Measurements from ENCODE around the gene SERPINB11. TPM values are rescaled to one million over a fixed set of nuclear protein-coding genes. Genes with fewer than 3 reads are reported as not detected.

SERPINB11 gene
- total and polyA plus RNA-seq, 2 donors (not counting 1 experiment from before 2014, with no cell fraction given), result not detected

GRCh38 chr18:63681449-63682340 is 21.1 kb upstream of the SERPINB11 start:
- CTCF ChIA-PET, result no interaction called here
- no CpG with 5 or more reads among the region's 2 CpGs for WGBS (ENCODE audit: insufficient coverage)

More at GRCh38 chr18:63681449-63682340, 21.1 kb upstream of the SERPINB11 start:
- Histone ChIP-seq H3K27me3 (replicated peaks in 1 of 4; ENCODE audit: control extremely low read depth in 1 of 4, control insufficient read depth in 3 of 4, insufficient read depth in 4 of 4, low read length in 3 of 4) (no peaks in the 10 kb centered on the region), H3K4me2 (replicated peaks; ENCODE audit: low read depth, low read length, poor library complexity, severe bottlenecking) (no peak overlapping the region), H3K79me2 (ENCODE audit: control insufficient read depth, insufficient read depth, low read length) (no peaks in the 10 kb centered on the region), H2AFZ (ENCODE audit: insufficient read depth, low read depth, low read length, poor library complexity, severe bottlenecking) (no peak overlapping the region), H3K4me3 (ENCODE audit: control extremely low read depth in 1 of 5, extremely low read depth in 1 of 5, insufficient read depth in 1 of 5, low read depth in 2 of 5, low read length in 4 of 5) (no peak overlapping the region), H3K9me3 (ENCODE audit: control extremely low read depth in 1 of 3, control insufficient read depth in 2 of 3, insufficient read depth in 1 of 3, low read length in 2 of 3) (no peaks in the 10 kb centered on the region), H4K20me1 (ENCODE audit: control insufficient read depth, insufficient read depth, low read length, poor library complexity, severe bottlenecking) (no peaks in the 10 kb centered on the region), H3K9ac (ENCODE audit: low read length) (no peak overlapping the region), H3K4me1 (ENCODE audit: control insufficient read depth in 2 of 2, insufficient read depth in 2 of 2, low read length in 2 of 2) (no peaks in the 10 kb centered on the region), H3K36me3 (replicated peaks in 1 of 2; ENCODE audit: control extremely low read depth in 1 of 2, control insufficient read depth in 1 of 2, extremely low read depth in 1 of 2, insufficient read depth in 2 of 2, low read length in 1 of 2) (no peaks in the 10 kb centered on the region), H3K27ac (ENCODE audit: low read length in 2 of 2) (no peak overlapping the region)
- ATAC-seq (ENCODE audit: low read depth) (no peak), DNase-seq (no peak)
- Mint-ChIP-seq H3K27me3 (peaks cover 20% of the 10 kb centered on the region), H3K4me1 (no peaks in the 10 kb centered on the region), H3K27ac (no peak overlapping the region), H3K9me3 (ENCODE audit: insufficient read depth) (no peaks in the 10 kb centered on the region), H3K4me3 (no peak overlapping the region)
- intact Hi-C loops (cut with micrococcal nuclease), result no loop called here
- POLR2A ChIA-PET, result no interaction called here
- TF ChIP-seq CTCF (IDR thresholded peaks at IDR 0.05), result no peak
- no peak for TF ChIP-seq EZH2 (IDR thresholded peaks at IDR 0.05; ENCODE audit: borderline replicate concordance, insufficient read depth, low read depth, low read length, poor library complexity, severe bottlenecking)

Measured in B cell (primary cell).